ENCODE data around the gene KCNJ10. TPM values are rescaled to one million over a fixed set of nuclear protein-coding genes. Genes with fewer than 3 reads are reported as not detected.
A peak's percentile ranks its signal among the peaks of the same experiment; 100 is the strongest.

KCNJ10 gene
- total RNA-seq, 4 donors from 2014 or later, result 6.5 to 13.5 (median 8.8) TPM

- H3K9me3 ChIP-seq, result no peaks in the 10 kb centered on the region
- H3K27me3 ChIP-seq, result no peaks in the 10 kb centered on the region
- 30 to 41% methylated on average over 5 of the region's 5 CpGs for WGBS, 2 donors
- TF ChIP-seq POLR2A (IDR thresholded peaks at IDR 0.05) (no peak), EP300 (IDR thresholded peaks at IDR 0.05) (peak in 1 of 2 donors; percentile 53), CTCF (IDR thresholded peaks at IDR 0.05) (no peak)
- peak overlapping the region in 3 of 4 donors; percentile 50 to 75 (median 63) for H3K27ac ChIP-seq
- peak overlapping the region in 2 of 4 donors; percentile 9 to 25 for H3K4me3 ChIP-seq
- no peaks in the 10 kb centered on the region for H3K36me3 ChIP-seq
- no peaks in the 10 kb centered on the region for H3K4me1 ChIP-seq
- peak; percentile 52 to 58 for DNase-seq (ENCODE audit: low spot score in 2 of 2)
Observed at GRCh38 chr1:159960721-159961381, 109.1 kb downstream of the KCNJ10 start.

- no peaks in the 10 kb centered on the region for H3K4me1 ChIP-seq
- TF ChIP-seq CTCF (IDR thresholded peaks at IDR 0.05), result no peak
- no peak for TF ChIP-seq POLR2A (IDR thresholded peaks at IDR 0.05)
- TF ChIP-seq EP300 (IDR thresholded peaks at IDR 0.05), result no peak
- no peak overlapping the region for H3K27ac ChIP-seq
- no peaks in the 10 kb centered on the region for H3K27me3 ChIP-seq
- WGBS, 2 donors, result 74 to 84% methylated on average over 4 of the region's 4 CpGs
- DNase-seq (ENCODE audit: low spot score in 2 of 2), result no peak
- H3K4me3 ChIP-seq, result no peak overlapping the region
- no peaks in the 10 kb centered on the region for H3K9me3 ChIP-seq
- no peaks in the 10 kb centered on the region for H3K36me3 ChIP-seq
Observed at GRCh38 chr1:159959451-159959850, 110.5 kb downstream of the KCNJ10 start.

- H3K4me3 ChIP-seq, result no peak overlapping the region
- H3K4me1 ChIP-seq, result no peaks in the 10 kb centered on the region
- WGBS, 2 donors, result 53 to 68% methylated on average over 3 of the region's 3 CpGs
- H3K27ac ChIP-seq, result no peak overlapping the region
- H3K36me3 ChIP-seq, result no peaks in the 10 kb centered on the region
- TF ChIP-seq POLR2A (IDR thresholded peaks at IDR 0.05) (no peak), CTCF (IDR thresholded peaks at IDR 0.05) (no peak), EP300 (IDR thresholded peaks at IDR 0.05) (no peak)
- no peak for DNase-seq (ENCODE audit: low spot score in 2 of 2)
- no peaks in the 10 kb centered on the region for H3K9me3 ChIP-seq
- H3K27me3 ChIP-seq, result no peaks in the 10 kb centered on the region
Observed at GRCh38 chr1:159958719-159959380, 111.1 kb downstream of the KCNJ10 start.

GRCh38 chr1:159957824-159958268 is 112.1 kb downstream of the KCNJ10 start:
- DNase-seq (ENCODE audit: low spot score in 2 of 2), result no peak
- Histone ChIP-seq H3K9me3 (no peaks in the 10 kb centered on the region), H3K4me1 (no peaks in the 10 kb centered on the region), H3K4me3 (no peak overlapping the region), H3K36me3 (no peaks in the 10 kb centered on the region), H3K27ac (no peak overlapping the region), H3K27me3 (peaks cover 0 to 4% of the 10 kb centered on the region in 2 donors)
- WGBS, 2 donors, result 56 to 59% methylated on average over 9 of the region's 9 CpGs
- TF ChIP-seq EP300 (IDR thresholded peaks at IDR 0.05), result no peak
- TF ChIP-seq POLR2A (IDR thresholded peaks at IDR 0.05), result no peak
- TF ChIP-seq CTCF (IDR thresholded peaks at IDR 0.05), result no peak

GRCh38 chr1:159955456-159955855 is 114.5 kb downstream of the KCNJ10 start:
- no peak overlapping the region for H3K27ac ChIP-seq
- no peak overlapping the region for H3K4me3 ChIP-seq
- no peaks in the 10 kb centered on the region for H3K36me3 ChIP-seq
- TF ChIP-seq POLR2A (IDR thresholded peaks at IDR 0.05) (no peak), CTCF (IDR thresholded peaks at IDR 0.05) (no peak), EP300 (IDR thresholded peaks at IDR 0.05) (no peak)
- H3K4me1 ChIP-seq, result no peaks in the 10 kb centered on the region
- DNase-seq (ENCODE audit: low spot score in 2 of 2), result no peak
- WGBS, 2 donors, result 72 to 81% methylated on average over 3 of the region's 3 CpGs
- peaks cover 0 to 14% of the 10 kb centered on the region in 2 donors for H3K27me3 ChIP-seq
- no peaks in the 10 kb centered on the region for H3K9me3 ChIP-seq
